Endothelial cell of umbilical vein (primary cell): ENCODE measurements around the gene ADAT3.

Experiments used
- JUN ChIP-seq: IDR thresholded peaks from 2 replicates; pipeline ENCODE4 v1.6.1; 2011; ENCODE audit warnings: borderline replicate concordance, low read depth; ENCODE audit not compliant: insufficient read length, insufficient read depth
- TF ChIP-seq, protein P1 (sequence below), 2 donors: IDR thresholded peaks; 1 replicate in 1 of 2; 2 replicates in 1 of 2; pipeline ENCODE4 v1.5.1; 2011; ENCODE audit warnings: low read length in 2 of 2, mild to moderate bottlenecking in 2 of 2, moderate library complexity in 2 of 2, control low read depth in 1 of 2, inconsistent platforms in 1 of 2, low read depth in 1 of 2; ENCODE audit not compliant: insufficient read depth in 1 of 2; ENCODE audit errors: extremely low read depth in 1 of 2

GRCh38 chr19:1882786-1883692 lies 22.2 kb upstream of the ADAT3 start:
- TF ChIP-seq, protein P1, sequence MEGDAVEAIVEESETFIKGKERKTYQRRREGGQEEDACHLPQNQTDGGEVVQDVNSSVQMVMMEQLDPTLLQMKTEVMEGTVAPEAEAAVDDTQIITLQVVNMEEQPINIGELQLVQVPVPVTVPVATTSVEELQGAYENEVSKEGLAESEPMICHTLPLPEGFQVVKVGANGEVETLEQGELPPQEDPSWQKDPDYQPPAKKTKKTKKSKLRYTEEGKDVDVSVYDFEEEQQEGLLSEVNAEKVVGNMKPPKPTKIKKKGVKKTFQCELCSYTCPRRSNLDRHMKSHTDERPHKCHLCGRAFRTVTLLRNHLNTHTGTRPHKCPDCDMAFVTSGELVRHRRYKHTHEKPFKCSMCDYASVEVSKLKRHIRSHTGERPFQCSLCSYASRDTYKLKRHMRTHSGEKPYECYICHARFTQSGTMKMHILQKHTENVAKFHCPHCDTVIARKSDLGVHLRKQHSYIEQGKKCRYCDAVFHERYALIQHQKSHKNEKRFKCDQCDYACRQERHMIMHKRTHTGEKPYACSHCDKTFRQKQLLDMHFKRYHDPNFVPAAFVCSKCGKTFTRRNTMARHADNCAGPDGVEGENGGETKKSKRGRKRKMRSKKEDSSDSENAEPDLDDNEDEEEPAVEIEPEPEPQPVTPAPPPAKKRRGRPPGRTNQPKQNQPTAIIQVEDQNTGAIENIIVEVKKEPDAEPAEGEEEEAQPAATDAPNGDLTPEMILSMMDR (IDR thresholded peaks at IDR 0.05; ENCODE audit: extremely low read depth in 1 of 2, insufficient read depth in 1 of 2, low read depth in 1 of 2, low read length in 2 of 2): no peak
- TF ChIP-seq JUN: no peak
